GM18951 (cell line): Measurements from ENCODE around the gene EPHA8.

Experiments used
- POLR2A ChIP-seq: IDR thresholded peaks from 4 replicates; pipeline ENCODE4 v1.6.1; 2011; ENCODE audit warnings: mild to moderate bottlenecking; ENCODE audit not compliant: insufficient read length, insufficient read depth; ENCODE audit errors: extremely low read depth
- in situ Hi-C: fragments of 300-500 bp; cut with MboI; formaldehyde crosslinking; loops from one replicate; pipeline ENCODE4 v1.12.0; 2022; ENCODE audit warnings: low sequenced_read_pairs, mixed read lengths, inconsistent platforms; ENCODE audit not compliant: unreplicated experiment

EPHA8 gene

DNA sequence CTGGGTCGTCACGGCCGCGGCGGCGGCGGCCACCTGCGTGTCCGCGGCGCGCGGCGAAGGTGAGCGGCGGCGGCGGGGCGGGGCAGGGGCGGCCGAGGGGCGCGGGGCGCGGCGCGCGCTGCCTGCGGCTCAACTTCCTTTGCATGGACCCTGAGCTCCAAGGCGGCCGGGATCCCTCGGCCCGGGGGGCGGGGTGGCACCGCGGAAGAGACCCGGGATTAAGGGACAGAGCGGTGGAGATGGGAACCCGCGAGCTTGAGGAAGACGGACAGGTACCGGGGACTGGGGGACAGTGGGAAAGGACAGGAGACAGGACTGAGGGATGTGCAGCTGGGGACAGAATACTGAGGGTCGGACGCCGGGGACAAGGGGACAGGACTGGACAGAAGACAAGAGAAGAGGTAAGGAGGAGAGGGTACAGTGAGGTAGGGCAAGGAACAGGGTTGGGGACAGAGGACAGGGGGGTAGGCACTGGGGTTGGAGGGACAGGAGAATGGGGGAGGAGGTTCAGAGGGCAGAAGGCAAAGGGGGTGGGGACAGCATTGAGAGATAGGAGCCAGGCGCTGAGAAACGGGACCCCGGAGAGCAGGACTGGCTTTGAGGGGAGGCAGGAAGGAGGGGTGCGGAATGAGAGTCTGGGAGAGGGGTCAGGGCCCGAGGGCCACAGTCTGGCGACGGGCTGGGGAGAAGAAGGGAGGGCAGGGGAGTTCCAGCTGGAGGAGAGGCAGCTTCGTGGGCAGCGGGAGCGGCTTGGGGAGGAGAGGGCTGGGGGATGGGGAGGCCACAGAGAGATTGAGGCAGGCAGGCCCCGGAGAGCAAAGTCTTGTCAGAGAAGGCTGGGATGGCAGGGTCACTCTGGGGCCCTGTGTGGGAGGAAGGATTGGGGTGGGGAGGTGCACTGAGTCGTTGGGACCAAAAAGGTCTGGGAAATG, 648 bp downstream of the EPHA8 start:
- in situ Hi-C loops, result no loop called here
- no peak for TF ChIP-seq POLR2A

DNA sequence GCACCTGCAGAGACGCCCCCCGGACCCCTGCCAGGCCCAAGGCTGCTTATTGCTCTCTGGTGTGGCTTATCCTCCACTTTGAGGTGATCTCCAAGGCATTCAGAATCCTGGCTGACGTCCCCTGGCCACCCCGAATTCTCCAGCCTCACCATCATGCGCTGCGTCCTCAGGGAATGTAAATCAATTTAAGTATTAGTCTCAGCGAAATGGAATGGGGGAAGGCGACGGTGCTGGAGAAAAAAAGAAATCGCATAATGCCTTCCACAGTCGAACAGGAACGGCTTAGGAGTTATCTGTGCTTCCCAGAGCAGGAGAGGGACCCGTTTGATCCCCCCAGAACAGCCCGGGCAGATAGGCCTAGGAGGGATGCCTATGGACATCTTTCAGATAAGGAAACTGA, 2.9 kb downstream of the EPHA8 start:
- no peak for TF ChIP-seq POLR2A
- in situ Hi-C loops, result no loop called here

GRCh38 chr1:22567197-22567596, 3.9 kb downstream of the EPHA8 start:
- in situ Hi-C loops, result no loop called here
- no peak for TF ChIP-seq POLR2A

DNA sequence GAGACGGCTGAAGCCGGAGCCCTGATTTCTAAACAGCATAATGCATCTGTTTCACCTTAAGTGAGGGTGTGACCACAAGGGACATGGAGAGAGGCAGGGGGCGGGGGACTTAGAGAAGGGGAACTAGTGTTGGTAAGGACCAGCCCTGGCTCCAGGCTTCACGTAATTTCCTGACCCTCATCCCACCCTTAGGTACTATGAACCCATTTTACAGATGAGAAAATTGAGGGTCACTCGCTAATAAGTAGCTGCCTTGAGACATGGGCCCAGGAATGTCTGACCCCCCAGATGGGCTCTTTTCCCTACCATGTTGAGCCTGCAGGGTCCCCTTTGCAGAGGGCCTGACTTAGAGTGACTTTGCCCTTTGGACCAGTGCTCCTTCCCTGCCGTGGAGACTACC, 4.7 kb downstream of the EPHA8 start:
- in situ Hi-C loops, result no loop called here
- no peak for TF ChIP-seq POLR2A

GRCh38 chr1:22569269-22569668, 6.0 kb downstream of the EPHA8 start:
- no peak for TF ChIP-seq POLR2A
- in situ Hi-C loops, result no loop called here

DNA sequence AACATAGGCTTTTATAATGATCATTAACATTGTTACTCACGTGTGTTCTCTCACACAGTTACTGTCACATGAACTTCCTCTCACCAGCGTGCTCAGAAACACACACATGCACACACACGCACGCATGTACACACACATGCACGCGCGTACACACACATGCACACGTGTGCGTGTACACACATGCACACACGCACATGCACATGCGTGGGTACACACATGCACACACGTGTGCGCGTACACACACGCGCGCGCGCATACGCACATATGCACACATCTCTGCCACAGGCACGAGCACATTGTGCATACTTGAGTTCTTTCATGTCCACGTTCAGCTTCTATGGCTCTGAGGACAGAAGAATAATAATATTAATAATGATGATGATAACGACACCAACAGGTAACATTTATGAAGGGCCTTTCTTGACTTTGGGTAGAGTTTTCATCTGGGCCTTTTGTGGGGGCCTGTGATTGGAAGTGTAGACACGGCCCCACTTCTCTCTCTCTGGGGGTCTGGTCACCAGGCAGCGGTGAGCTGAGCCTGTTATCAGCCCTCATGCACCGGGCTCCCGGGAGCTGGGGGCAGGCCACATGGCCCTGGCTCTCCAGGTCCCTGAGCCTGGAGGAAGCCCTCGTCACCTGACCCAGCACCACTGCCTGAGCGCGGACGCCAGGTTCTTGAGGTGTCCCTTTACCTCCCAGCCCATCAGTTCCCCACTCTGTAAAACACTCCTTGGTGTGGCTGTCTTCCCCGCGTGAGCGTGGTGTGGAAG, 7.0 kb downstream of the EPHA8 start:
- in situ Hi-C loops, result no loop called here
- no peak for TF ChIP-seq POLR2A

DNA sequence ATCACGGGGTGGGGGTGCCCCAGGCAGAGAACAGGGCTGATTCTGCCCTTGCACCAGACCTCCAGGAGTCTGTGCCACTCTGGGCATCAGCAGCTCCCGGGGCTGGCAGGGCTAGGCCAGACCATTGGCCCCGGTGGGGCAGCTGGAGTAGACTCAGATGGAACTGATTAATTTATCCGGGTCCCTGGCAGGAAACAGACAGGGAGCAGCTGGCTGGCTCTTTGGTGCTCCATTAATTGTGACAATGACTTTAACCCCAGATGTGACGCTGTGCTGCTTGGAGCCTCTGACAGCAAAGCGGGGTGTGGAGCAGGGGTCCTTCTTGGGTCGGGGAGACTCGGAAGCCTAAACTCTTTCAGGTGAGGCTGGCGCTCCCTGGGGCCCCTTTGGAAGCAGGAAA, 9.5 kb downstream of the EPHA8 start:
- in situ Hi-C loops, result no loop called here
- no peak for TF ChIP-seq POLR2A

- TF ChIP-seq POLR2A, result no peak
- in situ Hi-C loops, result no loop called here
These were observed 9.9 kb downstream of the EPHA8 start for GRCh38 chr1:22573237-22573636.

DNA sequence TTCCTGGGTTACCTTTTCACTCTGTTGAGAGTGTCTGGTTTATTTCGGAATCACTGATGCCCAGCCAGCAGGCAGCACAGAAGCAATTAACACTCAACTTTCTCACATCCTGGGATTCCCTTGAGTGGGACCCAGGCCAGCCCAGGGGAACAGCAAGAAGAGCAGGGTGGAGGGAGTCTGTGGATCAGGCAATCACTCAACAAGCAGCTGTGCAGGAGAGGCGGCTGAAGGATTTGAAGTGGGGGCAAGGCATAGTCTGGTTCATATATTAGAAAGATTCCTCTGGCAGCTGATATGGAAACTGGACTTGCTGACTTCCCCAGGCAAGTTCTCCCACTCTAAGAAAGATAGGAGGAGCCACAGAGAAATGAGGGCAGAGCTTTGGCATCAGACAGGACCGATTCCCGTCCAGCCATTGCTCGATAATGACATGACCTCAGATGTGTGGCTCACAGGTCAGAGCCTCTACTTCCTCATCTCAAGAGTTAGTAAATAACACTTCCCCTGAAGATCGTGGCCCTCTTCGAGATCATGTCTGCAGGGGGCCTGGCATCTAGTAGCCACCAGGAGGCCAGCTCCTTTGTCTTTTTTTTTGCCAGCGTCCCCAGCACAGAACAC, 12.4 kb downstream of the EPHA8 start:
- no peak for TF ChIP-seq POLR2A
- in situ Hi-C loops, result no loop called here

GRCh38 chr1:22576150-22576544, 12.9 kb downstream of the EPHA8 start:
- in situ Hi-C loops, result no loop called here
- no peak for TF ChIP-seq POLR2A

DNA sequence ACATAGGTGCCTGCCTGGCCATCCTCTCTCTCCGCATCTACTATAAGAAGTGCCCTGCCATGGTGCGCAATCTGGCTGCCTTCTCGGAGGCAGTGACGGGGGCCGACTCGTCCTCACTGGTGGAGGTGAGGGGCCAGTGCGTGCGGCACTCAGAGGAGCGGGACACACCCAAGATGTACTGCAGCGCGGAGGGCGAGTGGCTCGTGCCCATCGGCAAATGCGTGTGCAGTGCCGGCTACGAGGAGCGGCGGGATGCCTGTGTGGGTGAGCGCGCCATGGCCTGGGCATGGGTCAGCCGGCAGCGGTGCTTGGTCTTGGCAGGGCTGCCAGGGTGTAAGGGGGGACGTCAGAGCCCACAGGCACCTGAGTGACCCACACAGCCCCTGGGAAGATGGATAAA, 13.3 kb downstream of the EPHA8 start:
- in situ Hi-C loops, result no loop called here
- no peak for TF ChIP-seq POLR2A

- in situ Hi-C loops, result no loop called here
- TF ChIP-seq POLR2A, result no peak
These were observed 15.6 kb downstream of the EPHA8 start for GRCh38 chr1:22578732-22579361.

DNA sequence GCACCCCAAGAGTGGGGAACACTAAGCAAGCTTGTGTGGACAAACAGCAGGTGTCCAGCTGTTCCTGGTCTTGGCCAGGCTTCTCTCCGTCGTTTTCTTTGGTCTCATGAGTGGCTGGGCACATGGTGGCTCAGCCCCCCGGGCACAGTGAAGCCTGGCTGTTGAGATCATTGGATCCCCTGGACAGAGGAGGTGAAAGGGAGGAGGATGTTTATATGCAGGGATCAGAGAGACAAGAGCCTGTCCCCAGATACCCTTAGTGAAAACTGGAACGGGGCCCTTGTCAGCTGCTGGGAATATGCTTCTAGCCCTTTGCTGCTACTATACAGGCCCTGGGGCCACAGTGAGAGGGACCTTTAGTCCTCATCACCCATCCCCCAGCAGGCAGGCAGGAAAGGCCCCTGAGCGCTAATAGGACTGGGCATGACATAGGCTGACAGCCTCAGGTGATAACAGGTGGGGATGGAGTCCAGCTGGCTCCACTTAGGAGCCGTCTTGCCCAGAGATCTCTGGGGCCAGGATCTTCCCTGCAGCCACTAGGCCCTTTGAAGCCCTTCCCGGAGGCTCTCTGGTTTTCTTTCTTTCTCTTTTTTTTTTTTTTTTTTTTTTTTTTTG, 16.4 kb downstream of the EPHA8 start:
- no peak for TF ChIP-seq POLR2A
- in situ Hi-C loops, result no loop called here
